IPS-NIHi7 (cell line): ENCODE measurements around the gene FAM228A.
"Not testable (repeated sequence)": the region's sequence is repeated elsewhere in the genome, so short reads cannot be mapped to it uniquely, and the experiment has no call there.

ENCODE experiments used
- DNase-seq: peaks from one replicate; pipeline ENCODE4 v3.0.0; 2012; ENCODE audit warnings: mixed read lengths; ENCODE audit errors: extremely low spot score

Gene FAM228A

GRCh38 chr2:24174851-24175277, at the start of gene FAM228A:
FAM228A (plus strand) TSS chr2:24175053; CDS start chr2:24175481, 428 bp downstream.
- DNase-seq: no peak

- DNase-seq: no peak
These were observed 48.9 kb upstream of the FAM228A start for GRCh38 chr2:24125956-24126355.

DNA sequence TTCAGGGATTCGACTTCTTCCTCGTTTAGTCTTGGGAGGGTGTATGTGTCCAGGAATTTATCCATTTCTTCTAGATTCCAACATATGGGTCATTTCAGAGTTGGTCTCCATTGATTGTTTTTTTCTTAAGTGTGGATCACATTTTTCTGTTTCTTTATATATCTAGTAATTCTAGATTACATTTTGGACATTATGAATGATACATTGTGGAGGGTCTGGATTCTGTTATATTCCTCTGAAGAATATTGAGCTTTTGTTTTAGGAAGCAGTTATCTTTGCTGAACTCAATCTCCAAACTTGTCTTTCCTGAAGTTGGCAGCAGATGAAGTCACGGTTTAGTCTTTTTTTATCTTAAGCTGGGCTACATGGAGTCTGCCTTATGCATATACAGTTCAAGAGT, 42.3 kb upstream of the FAM228A start:
- no peak for DNase-seq

GRCh38 chr2:24140305-24140704, 34.5 kb upstream of the FAM228A start:
- DNase-seq: not testable (repeated sequence)

- DNase-seq: no peak
These were observed 27.5 kb upstream of the FAM228A start for GRCh38 chr2:24147364-24147763.

DNA sequence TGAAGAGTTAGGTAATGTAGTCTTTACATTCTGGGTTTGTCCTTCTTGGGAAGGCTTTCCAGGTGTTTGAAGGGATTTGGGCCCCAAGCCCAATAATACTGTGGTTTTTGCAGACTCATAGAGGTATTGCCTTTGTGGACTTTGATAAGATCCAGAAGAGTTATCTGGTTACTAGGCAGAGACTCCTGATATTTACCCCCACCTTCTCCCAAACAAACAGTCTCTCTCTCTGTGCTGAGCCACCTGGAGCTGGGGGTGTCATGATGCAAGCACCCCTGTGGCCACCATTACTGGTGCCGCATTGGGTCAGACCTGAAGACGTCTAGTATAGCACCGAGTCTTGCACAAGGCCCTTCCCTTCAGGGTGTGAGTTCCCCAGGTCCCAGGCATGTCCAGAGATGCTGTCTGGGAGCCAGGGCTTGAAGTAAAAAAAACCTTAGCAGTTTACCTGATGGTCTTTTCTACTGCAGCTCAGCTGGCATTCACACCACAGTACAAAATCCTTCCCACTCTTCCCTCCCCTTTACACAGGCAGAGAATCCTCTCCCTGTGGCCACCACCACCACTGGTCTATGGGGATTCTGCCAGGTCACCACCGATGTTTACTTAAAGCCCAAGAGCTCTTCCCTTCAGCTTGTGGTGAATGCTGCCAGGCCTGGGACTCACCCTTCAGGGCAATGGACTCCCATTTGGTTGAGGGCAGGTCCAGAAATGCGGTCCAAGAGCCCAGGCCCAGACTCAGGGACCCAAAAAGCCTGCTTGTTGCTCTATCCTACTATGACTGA, 22.2 kb upstream of the FAM228A start:
- DNase-seq: no peak

DNA sequence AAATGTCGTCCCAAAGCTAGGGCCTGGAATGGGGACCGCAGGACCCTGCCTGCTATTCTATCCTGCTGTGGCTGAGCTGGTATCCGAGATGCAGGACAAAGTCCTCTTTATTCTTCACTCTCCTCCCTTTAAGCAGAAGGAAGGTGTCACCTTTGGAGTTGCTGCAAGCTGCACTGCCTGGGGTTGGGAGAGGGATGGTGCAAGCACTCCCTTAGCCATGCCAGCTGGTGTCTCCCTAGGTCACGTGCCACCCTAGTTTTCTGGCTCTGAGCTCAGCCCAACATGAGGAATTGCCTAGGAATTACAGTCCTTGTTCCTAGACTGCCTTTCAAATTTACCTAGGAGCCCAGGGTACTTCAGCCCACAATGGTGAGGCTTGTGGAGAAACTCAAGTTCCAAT, 21.4 kb upstream of the FAM228A start:
- DNase-seq: no peak

GRCh38 chr2:24158131-24158530, 16.7 kb upstream of the FAM228A start:
- no peak for DNase-seq

DNA sequence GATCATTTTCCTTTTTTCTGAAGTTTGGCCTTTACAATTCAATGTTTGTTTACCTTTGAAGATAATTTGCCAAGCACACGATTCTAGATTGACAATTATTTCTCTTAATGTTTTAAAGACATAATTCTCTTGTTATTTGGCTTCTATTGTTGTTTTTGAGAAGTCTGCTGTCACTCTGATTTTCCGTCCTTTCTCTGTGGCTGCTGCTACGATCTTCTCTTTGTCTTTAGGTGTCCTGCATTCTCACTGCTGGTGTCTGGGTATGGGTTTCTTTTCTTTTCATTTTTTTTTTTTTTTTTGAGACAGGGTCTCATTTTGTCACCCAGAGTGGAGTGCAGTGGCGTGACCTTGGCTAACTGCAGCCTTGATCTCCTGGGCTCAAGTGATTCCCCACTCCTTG, 15.1 kb upstream of the FAM228A start:
- DNase-seq: no peak

DNA sequence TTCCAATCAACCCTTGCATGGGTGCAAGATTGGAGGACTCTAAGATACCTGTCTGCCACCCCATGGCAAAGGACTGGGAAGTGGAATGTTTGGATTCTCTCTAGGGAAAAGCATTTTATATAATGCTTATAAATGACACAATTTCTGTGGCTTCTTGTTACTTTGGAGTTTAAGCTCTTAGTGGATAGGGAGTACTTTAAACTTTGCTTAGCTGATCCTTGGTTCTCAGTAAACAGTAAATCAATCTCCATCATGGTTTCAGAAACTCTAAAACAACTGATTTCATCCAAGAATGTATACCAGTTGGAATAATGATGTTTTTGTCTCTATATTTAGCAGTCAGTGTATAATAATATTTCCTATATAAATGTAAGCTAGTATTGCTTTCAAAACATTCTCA, 14.1 kb upstream of the FAM228A start:
- no peak for DNase-seq

DNA sequence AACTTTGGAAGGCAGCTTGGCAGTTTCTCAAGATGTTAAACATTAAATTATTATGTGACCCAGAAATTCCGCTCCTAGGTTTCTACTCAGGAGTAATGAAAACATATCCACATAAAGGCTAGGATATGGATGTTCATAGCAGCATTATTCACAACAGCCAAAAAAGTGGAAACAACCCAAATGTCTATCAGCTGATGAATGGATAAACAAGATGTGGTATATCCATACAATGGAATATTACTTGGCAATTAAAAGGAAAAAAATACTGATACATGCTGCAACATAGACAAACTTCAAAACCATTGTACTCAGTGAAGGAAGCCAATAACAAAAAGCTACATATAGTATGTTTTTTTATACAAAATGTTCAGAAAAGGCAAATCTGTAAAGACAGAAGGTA, 12.4 kb upstream of the FAM228A start:
- no peak for DNase-seq

- no peak for DNase-seq
These were observed 11.7 kb upstream of the FAM228A start for GRCh38 chr2:24163186-24163585.

DNA sequence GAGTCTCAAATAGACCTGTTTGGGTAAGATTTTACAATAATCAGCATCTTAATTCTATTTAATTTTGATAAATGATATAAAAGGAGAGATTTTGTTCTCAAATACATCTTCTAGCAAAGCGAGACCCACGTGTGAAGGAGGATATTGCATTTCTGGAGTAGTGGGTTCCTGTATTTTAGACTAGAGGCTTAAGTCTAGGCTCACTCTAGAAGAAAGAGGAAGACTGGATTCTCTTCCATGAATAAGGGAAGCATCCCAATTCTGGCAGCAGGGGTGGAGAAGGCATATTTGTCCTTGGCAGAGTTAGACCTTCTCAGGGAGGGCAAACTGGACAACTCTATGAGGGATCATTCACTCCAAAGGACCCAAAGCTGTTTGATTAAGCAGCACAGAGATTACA, 11.3 kb upstream of the FAM228A start:
- no peak for DNase-seq

GRCh38 chr2:24164416-24164973, 10.4 kb upstream of the FAM228A start:
- DNase-seq: peak; percentile 75

- DNase-seq: no peak
These were observed 5.8 kb upstream of the FAM228A start for GRCh38 chr2:24169023-24169422.

- DNase-seq: no peak
These were observed 856 bp downstream of the FAM228A start for GRCh38 chr2:24175631-24176187.

- no peak for DNase-seq
These were observed 1.5 kb downstream of the FAM228A start for GRCh38 chr2:24176326-24176725.

DNA sequence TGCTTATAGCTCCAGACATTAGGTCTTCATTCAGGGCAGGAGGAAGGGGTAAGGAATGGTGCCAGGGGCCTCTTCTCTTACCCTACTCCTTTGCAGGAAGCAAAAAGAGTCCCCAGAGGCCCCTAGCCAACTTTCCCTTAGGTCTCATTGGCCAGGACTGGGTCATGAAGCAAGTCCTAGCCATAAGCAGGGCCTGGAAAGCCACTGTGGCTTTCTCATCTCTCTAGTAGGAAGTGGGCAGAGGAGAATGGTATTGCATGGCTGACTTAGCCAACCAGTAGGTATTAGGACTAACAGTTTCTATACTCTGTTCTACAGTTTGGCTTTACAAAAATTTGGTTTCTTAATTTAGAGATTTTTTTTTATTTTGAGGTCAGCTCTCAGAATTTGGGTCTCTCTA, 4.8 kb downstream of the FAM228A start:
- no peak for DNase-seq

GRCh38 chr2:24181849-24182248, 7.0 kb downstream of the FAM228A start:
- no peak for DNase-seq

GRCh38 chr2:24182507-24182906, 7.7 kb downstream of the FAM228A start:
- DNase-seq: no peak

GRCh38 chr2:24183366-24184069, 8.7 kb downstream of the FAM228A start:
- DNase-seq: no peak

GRCh38 chr2:24189551-24189950, 14.7 kb downstream of the FAM228A start:
- DNase-seq: no peak

DNA sequence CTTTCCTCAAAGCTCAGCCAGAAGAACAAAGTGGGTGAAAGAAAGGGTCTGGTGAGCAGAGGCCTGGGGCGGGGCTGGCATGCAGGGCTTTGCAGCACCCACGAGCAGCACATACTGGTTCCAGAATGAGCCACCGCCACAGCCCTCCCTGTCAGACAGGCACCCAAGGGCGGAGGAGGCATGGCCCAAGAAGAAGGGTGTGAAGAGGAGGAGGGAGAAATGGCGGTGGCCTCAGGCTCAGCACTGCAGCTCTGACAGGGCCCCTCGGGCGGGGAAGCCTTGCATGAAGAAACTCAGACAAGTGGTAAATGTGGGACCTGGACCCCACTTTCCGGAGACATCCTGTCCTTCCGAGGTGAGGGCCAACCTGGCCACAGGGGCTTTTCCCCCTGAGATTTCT, 15.7 kb downstream of the FAM228A start:
- no peak for DNase-seq
